ENCODE data around the gene INTS11.

INTS11 gene

DNA sequence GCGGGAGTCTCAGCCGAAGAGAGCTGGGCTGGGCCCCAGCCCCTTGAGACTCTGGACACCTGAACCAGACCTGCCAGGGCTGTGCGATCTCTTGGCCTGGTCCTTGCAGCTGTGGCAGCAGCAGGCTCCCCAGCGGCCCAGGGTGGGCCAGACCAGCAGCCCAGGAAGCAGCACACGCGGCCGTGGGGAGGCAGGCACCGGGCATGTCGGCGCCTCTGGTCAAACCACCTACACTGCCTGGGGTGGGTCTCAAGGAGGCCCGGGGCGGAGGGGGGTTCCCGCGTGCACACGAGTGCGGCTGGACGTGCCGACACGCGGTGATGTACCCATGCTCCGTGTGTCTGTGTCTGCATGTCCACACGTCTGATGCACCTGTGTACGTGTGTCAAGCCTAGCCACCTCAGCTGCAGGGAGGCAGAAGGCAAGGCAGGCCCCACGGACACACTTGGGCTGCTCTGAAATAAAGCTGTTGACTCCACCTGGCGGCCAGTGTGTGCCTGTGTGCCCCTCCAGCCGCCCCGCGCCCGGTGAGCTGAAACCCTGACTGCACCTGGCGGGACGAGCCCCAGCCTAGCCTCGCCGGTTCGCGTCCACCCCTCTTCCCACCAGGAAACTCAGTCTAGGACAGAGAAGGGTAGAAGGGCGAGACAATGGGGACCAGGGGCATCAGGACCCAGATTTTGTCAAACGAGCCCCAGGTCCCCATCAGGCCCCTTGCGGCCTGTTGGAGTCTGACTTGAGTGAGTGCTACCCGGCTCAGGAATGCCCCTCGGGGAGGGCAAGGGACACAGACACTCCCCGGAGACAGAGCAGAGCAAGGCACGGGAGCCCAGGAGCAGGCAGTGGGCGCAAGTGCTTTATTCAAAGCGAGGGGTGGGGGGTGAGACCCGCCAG, 32.7 kb downstream of the INTS11 start:
- Histone ChIP-seq H3K4me1 (peaks cover 0 to 25% (median 7%) of the 10 kb centered on the region in 4 donors), H3K27ac (no peak overlapping the region), H3K27me3 (peaks cover 0 to 28% of the 10 kb centered on the region in 2 donors), H3K36me3 (peaks cover 0 to 36% (median 21%) of the 10 kb centered on the region in 3 donors), H3K4me3 (no peak overlapping the region), H3K9me3 (no peaks in the 10 kb centered on the region)
- peak in 1 of 2 donors; percentile 44 for DNase-seq
- TF ChIP-seq CTCF (IDR thresholded peaks at IDR 0.05): peak; percentile 51 to 59
- intact Hi-C loops (cut with DNase I; ENCODE audit: low total_unique reads): loop anchor here (5.0 kb wide), 1 partner anchor 169 kb away; no protein-coding TSS in a partner anchor

- Histone ChIP-seq H3K9me3 (no peaks in the 10 kb centered on the region), H3K4me1 (peaks cover 0 to 25% (median 7%) of the 10 kb centered on the region in 4 donors), H3K36me3 (peaks cover 0 to 29% (median 14%) of the 10 kb centered on the region in 3 donors), H3K27me3 (peaks cover 0 to 35% of the 10 kb centered on the region in 2 donors), H3K4me3 (no peak overlapping the region), H3K27ac (no peak overlapping the region)
- intact Hi-C loops (cut with DNase I; ENCODE audit: low total_unique reads): loop anchor here (5.0 kb wide), 1 partner anchor 169 kb away; no protein-coding TSS in a partner anchor
- no peak for DNase-seq
- no peak for TF ChIP-seq CTCF (IDR thresholded peaks at IDR 0.05)
Measured at GRCh38 chr1:1291023-1291528, 33.4 kb downstream of the INTS11 start.

DNA sequence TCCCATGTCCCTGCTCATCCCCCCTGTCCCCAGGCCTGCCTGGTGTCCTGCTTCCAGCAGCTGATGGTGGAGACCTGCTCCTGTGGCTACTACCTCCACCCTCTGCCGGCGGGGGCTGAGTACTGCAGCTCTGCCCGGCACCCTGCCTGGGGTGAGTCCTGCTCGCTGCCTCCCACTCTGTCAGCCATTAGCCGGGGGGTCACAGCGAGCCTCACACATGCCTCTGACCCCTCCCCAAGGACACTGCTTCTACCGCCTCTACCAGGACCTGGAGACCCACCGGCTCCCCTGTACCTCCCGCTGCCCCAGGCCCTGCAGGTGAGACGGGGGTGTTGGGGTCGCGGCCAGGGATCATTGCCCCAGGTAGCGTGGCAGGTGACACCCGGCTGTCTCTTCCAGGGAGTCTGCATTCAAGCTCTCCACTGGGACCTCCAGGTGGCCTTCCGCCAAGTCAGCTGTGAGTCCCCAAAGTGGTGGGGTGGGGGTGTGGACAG, 34.2 kb downstream of the INTS11 start:
- DNase-seq: peak in 1 of 2 donors; percentile 52
- peak; percentile 53 to 61 for TF ChIP-seq CTCF (IDR thresholded peaks at IDR 0.05)
- peaks cover 0 to 21% (median 9%) of the 10 kb centered on the region in 3 donors for H3K36me3 ChIP-seq
- peaks cover 0 to 43% of the 10 kb centered on the region in 2 donors for H3K27me3 ChIP-seq
- H3K4me1 ChIP-seq: peaks cover 0 to 25% (median 7%) of the 10 kb centered on the region in 4 donors
- no peak overlapping the region for H3K4me3 ChIP-seq
- intact Hi-C loops (cut with DNase I; ENCODE audit: low total_unique reads): loop anchor here (5.0 kb wide), 1 partner anchor 168 kb away; no protein-coding TSS in a partner anchor
- no peaks in the 10 kb centered on the region for H3K9me3 ChIP-seq
- no peak overlapping the region for H3K27ac ChIP-seq

GRCh38 chr1:1287288-1288110, 37.0 kb downstream of the INTS11 start:
- no peaks in the 10 kb centered on the region for H3K36me3 ChIP-seq
- no peaks in the 10 kb centered on the region for H3K9me3 ChIP-seq
- peaks cover 0 to 28% (median 7%) of the 10 kb centered on the region in 4 donors for H3K4me1 ChIP-seq
- no peak for DNase-seq
- intact Hi-C loops (cut with DNase I; ENCODE audit: low total_unique reads): no loop called here
- H3K27ac ChIP-seq: no peak overlapping the region
- peaks cover 0 to 58% of the 10 kb centered on the region in 2 donors for H3K27me3 ChIP-seq
- no peak for TF ChIP-seq CTCF (IDR thresholded peaks at IDR 0.05)
- H3K4me3 ChIP-seq: no peak overlapping the region
